IMR-90 (cell line): Measurements from ENCODE around the gene CGREF1. TPM values are rescaled to one million over a fixed set of nuclear protein-coding genes. Genes with fewer than 3 reads are reported as not detected.

Source experiments
- ATAC-seq: fragments of 200-7000 bp; cut with Tn5 transposase; 2 replicates; pipeline ENCODE4 v1.9.1; 2020; ENCODE audit warnings: low read depth, mild to moderate bottlenecking, moderate library complexity
- BruUV-seq: library from RNA; stranded (reverse); fragments of 400-500 nt; replicated peaks from 2 replicates; lab custom pipeline; 2021; lab: Mats Ljungman, UMichigan
- CTCF ChIA-PET: fragments of 300-600 bp; formaldehyde crosslinking; extraction: SDS; loops from one replicate; lab custom pipeline; 2021; ENCODE audit warnings: antibody characterized with exemption; lab: Yijun Ruan, JAX
- POLR2A ChIA-PET: fragments of 300-600 bp; sonication (Branson Sonifier 250); formaldehyde crosslinking; loops from one replicate; lab custom pipeline; 2022; ENCODE audit warnings: antibody characterized with exemption; ENCODE audit not compliant: unreplicated experiment; lab: Charles Lee
- DNase-seq: peaks from one replicate; pipeline ENCODE4 v3.0.0; 2013
- H2AFZ ChIP-seq: replicated peaks from 2 replicates; pipeline ENCODE3; 2013; ENCODE audit warnings: low read length, mild to moderate bottlenecking; ENCODE audit not compliant: poor library complexity
- H2AK5ac ChIP-seq: 2 replicates; pipeline ENCODE4 v1.6.1; 2013; ENCODE audit warnings: low read depth, low read length, inconsistent platforms
- H2AK9ac ChIP-seq: replicated peaks from 2 replicates; pipeline ENCODE3; 2013; ENCODE audit warnings: mild to moderate bottlenecking, low read depth, low read length, moderate library complexity; ENCODE audit not compliant: poor library complexity
- H2BK120ac ChIP-seq: 2 replicates; pipeline ENCODE4 v1.6.1; 2013; ENCODE audit warnings: low read depth, low read length, inconsistent platforms
- H2BK15ac ChIP-seq: 3 replicates; pipeline ENCODE4 v1.6.1; 2013; ENCODE audit warnings: low read depth, low read length, inconsistent platforms
- H2BK20ac ChIP-seq: 2 replicates; pipeline ENCODE4 v1.6.1; 2013; ENCODE audit warnings: low read depth, mild to moderate bottlenecking, inconsistent platforms, low read length, moderate library complexity
- H2BK5ac ChIP-seq: 2 replicates; pipeline ENCODE4 v1.6.1; 2013; ENCODE audit warnings: mild to moderate bottlenecking, low read depth, low read length, inconsistent platforms; ENCODE audit not compliant: poor library complexity, severe bottlenecking
- H3K14ac ChIP-seq: replicated peaks from 2 replicates; pipeline ENCODE4 v1.6.1; 2013; ENCODE audit warnings: low read depth, low read length, inconsistent platforms
- H3K18ac ChIP-seq: 2 replicates; pipeline ENCODE4 v1.6.1; 2013; ENCODE audit warnings: low read depth, low read length, control low read depth
- H3K23ac ChIP-seq: 2 replicates; pipeline ENCODE4 v1.6.1; 2013; ENCODE audit warnings: low read depth, low read length, inconsistent platforms
- H3K27ac ChIP-seq: 2 replicates; pipeline ENCODE4 v1.5.1; 2013; ENCODE audit warnings: mild to moderate bottlenecking, control low read depth, low read length; ENCODE audit not compliant: insufficient read depth
- H3K27me3 ChIP-seq: 2 replicates; pipeline ENCODE4 v1.6.1; 2013; ENCODE audit warnings: low read length; ENCODE audit not compliant: control insufficient read depth, insufficient read depth
- H3K36me3 ChIP-seq: 2 replicates; pipeline ENCODE4 v1.6.1; 2013; ENCODE audit warnings: low read length, mixed read lengths; ENCODE audit not compliant: control insufficient read depth, insufficient read depth
- H3K4ac ChIP-seq: 2 replicates; pipeline ENCODE4 v1.6.1; 2013; ENCODE audit warnings: low read depth, low read length, inconsistent platforms
- H3K4me1 ChIP-seq: 2 replicates; pipeline ENCODE4 v1.6.1; 2013; ENCODE audit warnings: low read length, mixed read lengths; ENCODE audit not compliant: control insufficient read depth, insufficient read depth
- H3K4me2 ChIP-seq: 2 replicates; pipeline ENCODE4 v1.6.1; 2013; ENCODE audit warnings: low read depth, mild to moderate bottlenecking, control low read depth, low read length, moderate library complexity
- H3K4me3 ChIP-seq: 2 replicates; pipeline ENCODE4 v1.5.1; 2013; ENCODE audit warnings: low read depth, mild to moderate bottlenecking, control low read depth, low read length, moderate library complexity; ENCODE audit not compliant: insufficient read depth
- H3K56ac ChIP-seq: 2 replicates; pipeline ENCODE4 v1.6.1; 2013; ENCODE audit warnings: low read length, inconsistent platforms; ENCODE audit not compliant: insufficient read depth; ENCODE audit errors: extremely low read depth
- H3K79me1 ChIP-seq, 2 experiments: 2 replicates each; pipeline ENCODE4 v1.6.1; 2013; ENCODE audit warnings: low read length in 2 of 2, inconsistent platforms in 1 of 2, low read depth in 1 of 2
- H3K9ac ChIP-seq: 2 replicates; pipeline ENCODE4 v1.6.1; 2013; ENCODE audit warnings: low read depth, low read length, control low read depth
- H3K9me1 ChIP-seq: 2 replicates; pipeline ENCODE4 v1.6.1; 2013; ENCODE audit warnings: low read length, inconsistent platforms; ENCODE audit not compliant: insufficient read depth
- H3K9me3 ChIP-seq: 2 replicates; pipeline ENCODE4 v1.6.1; 2013; ENCODE audit warnings: low read length; ENCODE audit not compliant: control insufficient read depth, insufficient read depth
- H4K20me1 ChIP-seq: 2 replicates; pipeline ENCODE4 v1.6.1; 2013; ENCODE audit warnings: low read length, inconsistent platforms; ENCODE audit not compliant: insufficient read depth
- H4K5ac ChIP-seq: 2 replicates; pipeline ENCODE4 v1.6.1; 2013; ENCODE audit warnings: mild to moderate bottlenecking, low read depth, low read length, control low read depth
- H4K8ac ChIP-seq, 2 experiments: 2 replicates each; pipeline ENCODE4 v1.6.1; 2013; ENCODE audit warnings: low read depth in 2 of 2, low read length in 2 of 2, control low read depth in 1 of 2, inconsistent platforms in 1 of 2
- H4K91ac ChIP-seq: 2 replicates; pipeline ENCODE4 v1.6.1; 2013; ENCODE audit warnings: low read depth, low read length, inconsistent platforms; ENCODE audit not compliant: insufficient read depth
- MXI1 ChIP-seq: IDR thresholded peaks from 2 replicates; pipeline ENCODE4 v1.6.1; 2012; ENCODE audit warnings: low read depth, mild to moderate bottlenecking, low read length, moderate library complexity, borderline replicate concordance
- RCOR1 ChIP-seq: IDR thresholded peaks from 2 replicates; pipeline ENCODE4 v1.6.1; 2012; ENCODE audit warnings: mild to moderate bottlenecking, low read length, improper control_type of control experiment; ENCODE audit not compliant: insufficient replicate concordance
- SMC3 ChIP-seq: fragments of 150-350 bp; IDR thresholded peaks from 2 replicates; pipeline ENCODE4 v1.6.1; 2016; ENCODE audit warnings: low read depth, mild to moderate bottlenecking, antibody characterized with exemption, low read length, moderate library complexity
- USF2 ChIP-seq: fragments of 150-350 bp; IDR thresholded peaks from 2 replicates; pipeline ENCODE4 v1.6.1; 2017; ENCODE audit warnings: mild to moderate bottlenecking, antibody characterized with exemption, low read length, low read depth
- WGBS, 2 experiments: methylation state at CpG; one replicate each; pipeline versions ENCODE4 v1.1.5 to v1.1.7; 2013; ENCODE audit warnings: missing lambda C conversion rate in 2 of 2; ENCODE audit not compliant: insufficient read length in 1 of 2; ENCODE audit errors: extremely low coverage in 2 of 2; 5-methylcytosine and 5-hydroxymethylcytosine counted together
- dilution Hi-C: fragments of 300-500 bp; cut with HindIII; formaldehyde crosslinking; loops from one replicate; pipeline ENCODE4 v1.14.3; 2018; ENCODE audit warnings: low sequenced_read_pairs; ENCODE audit not compliant: unreplicated experiment
- in situ Hi-C: fragments of 300-500 bp; cut with MboI; formaldehyde crosslinking; loops from 3 replicates; pipeline ENCODE4 v1.14.3; 2019; ENCODE audit warnings: low sequenced_read_pairs, inconsistent platforms, mixed read lengths
- intact Hi-C: fragments of 100-400 bp; cut with micrococcal nuclease; formaldehyde crosslinking; loops from 2 replicates; pipeline ENCODE4 v1.10.0; 2022
- polyA plus RNA-seq, 3 experiments: library from polyadenylated mRNA; depleted of rRNA; stranded (reverse); fragments of >200 nt; gene quantifications; 2 replicates each; pipeline ENCODE4 v1.2.3, GENCODE V29; 2012; ENCODE audit warnings: low replicate concordance in 1 of 3
- total RNA-seq: library from RNA; depleted of rRNA; stranded (reverse); fragments of >200 nt; gene quantifications from 2 replicates; pipeline ENCODE4 v1.2.3, GENCODE V29; 2012

CGREF1 gene
- total and polyA plus RNA-seq, 2 of the 4 experiments (the other 2 are of a cell fraction) = 0.54 to 1.3 TPM

- H3K18ac ChIP-seq = no peak overlapping the region
- H2AK5ac ChIP-seq = no peak overlapping the region
- CTCF ChIA-PET = no interaction called here
- no peak overlapping the region for H2BK120ac ChIP-seq
- no peak overlapping the region for H3K27ac ChIP-seq
- H3K4me3 ChIP-seq = no peak overlapping the region
- no peak overlapping the region for H3K14ac ChIP-seq
- no peak overlapping the region for H2BK15ac ChIP-seq
- DNase-seq (no peak), ATAC-seq (no peak)
- no peaks in the 10 kb centered on the region for H3K36me3 ChIP-seq
- no TSS peak for BruUV-seq
- no peak overlapping the region for H2BK20ac ChIP-seq
- H3K27me3 ChIP-seq = peaks cover 30% of the 10 kb centered on the region
- H3K4ac ChIP-seq = no peak overlapping the region
- no peaks in the 10 kb centered on the region for H3K79me1 ChIP-seq
- in situ Hi-C loops = no loop called here
- no peak overlapping the region for H2BK5ac ChIP-seq
- no peak overlapping the region for H2AFZ ChIP-seq
- H4K8ac ChIP-seq = no peak overlapping the region
- H3K9me3 ChIP-seq = no peaks in the 10 kb centered on the region
- H2AK9ac ChIP-seq = no peak overlapping the region
- TF ChIP-seq USF2 = no peak
- TF ChIP-seq SMC3 = no peak
- no peak for TF ChIP-seq MXI1
- no peak for TF ChIP-seq RCOR1
- dilution Hi-C loops = no loop called here
- H3K9ac ChIP-seq = no peak overlapping the region
- H4K5ac ChIP-seq = no peak overlapping the region
- POLR2A ChIA-PET = no interaction called here
- H3K9me1 ChIP-seq = no peaks in the 10 kb centered on the region; the same call in 1 of the 2 replicates
- no peaks in the 10 kb centered on the region; the same call in 1 of the 2 replicates for H4K20me1 ChIP-seq
- H3K4me1 ChIP-seq = no peaks in the 10 kb centered on the region
- no peak overlapping the region for H3K4me2 ChIP-seq
- intact Hi-C loops = no loop called here
- no peak overlapping the region for H3K23ac ChIP-seq
- 66% methylated on average over 5 of the region's 6 CpGs; no CpG with 5 or more reads in 1 of the 2 experiments for WGBS, 2 experiments
- no peak overlapping the region for H3K56ac ChIP-seq
- H4K91ac ChIP-seq = no peak overlapping the region
These were observed 35.6 kb upstream of the CGREF1 start for GRCh38 chr2:27154488-27154887.
